Ovary (tissue), 3 donors: ENCODE data around the gene ADCY5.

Source experiments
- CTCF ChIP-seq, 3 donors: fragments of 450-650 bp in 2 of 3; fragments of 200-600 bp in 1 of 3; IDR thresholded peaks; one replicate each; pipeline versions ENCODE4 v1.5.1 to v1.8.0; 2016 to 2022; ENCODE audit warnings: antibody characterized with exemption in 3 of 3, mild to moderate bottlenecking in 1 of 3
- EP300 ChIP-seq: sonication (generic); formaldehyde crosslinking; IDR thresholded peaks from one replicate; pipeline ENCODE4 v1.6.1; 2017; ENCODE audit warnings: antibody characterized with exemption
- POLR2A ChIP-seq: fragments of 450-650 bp; IDR thresholded peaks from one replicate; pipeline ENCODE4 v1.6.1; 2017; ENCODE audit warnings: antibody characterized with exemption, mild to moderate bottlenecking, moderate library complexity
- donor health status: DM: no; HTN: no; CAD: no.

DNA sequence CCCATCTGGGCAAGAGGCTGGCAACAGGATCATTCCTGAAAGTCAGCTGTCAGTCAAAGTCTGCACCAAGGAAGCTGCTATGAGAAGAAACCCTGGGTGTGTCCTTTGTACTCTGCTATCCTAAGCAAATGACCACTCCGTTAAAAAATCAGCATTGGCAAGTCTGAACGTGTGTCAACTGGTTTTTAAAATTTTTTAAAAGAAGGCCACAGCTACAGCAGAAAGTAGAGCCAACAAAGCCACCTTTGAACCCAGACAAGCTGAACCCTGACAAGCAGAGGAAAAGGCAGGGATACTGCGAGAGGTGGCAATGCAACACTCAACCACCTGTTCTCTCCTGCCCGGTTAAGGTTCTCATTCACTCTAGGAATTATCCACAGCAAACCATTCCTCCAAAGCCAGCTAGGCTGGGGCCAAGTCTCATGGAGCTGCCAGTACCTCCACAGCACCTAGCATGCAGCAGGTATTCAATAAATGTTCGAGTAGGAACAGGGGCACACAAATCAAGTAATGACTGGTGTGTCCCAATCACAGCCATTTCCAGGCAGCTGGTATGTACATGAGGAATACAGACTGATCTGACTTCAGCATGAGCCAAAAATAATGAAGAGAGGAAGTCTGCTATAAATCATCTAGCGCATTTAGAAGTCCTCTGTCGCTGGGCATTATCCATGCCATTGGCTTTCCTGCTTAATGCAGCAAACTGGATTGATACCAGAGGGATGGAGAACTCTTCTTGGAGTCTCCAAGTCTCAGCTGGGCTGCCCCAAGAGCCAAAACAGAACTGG lies 76.0 kb downstream of the ADCY5 start:
- TF ChIP-seq EP300 (no peak), CTCF (IDR thresholded peaks at IDR 0.05) (no peak), POLR2A (no peak)
